Thoracic aorta (tissue), 2 donors: Measurements from ENCODE around the gene SPEG. TPM values are rescaled to one million over a fixed set of nuclear protein-coding genes. Genes with fewer than 3 reads are reported as not detected.

Experiments
- ATAC-seq: fragments of 150-250 bp; one replicate; pipeline ENCODE4 v1.8.0; 2017; ENCODE audit warnings: low read depth; ENCODE audit not compliant: insufficient number of reproducible peaks, low FRiP score
- DNase-seq: peaks from one replicate; pipeline ENCODE4 v3.0.0-alpha.2; 2020; ENCODE audit warnings: low spot score
- H3K27ac ChIP-seq, 2 donors: fragments of 200-600 bp; sonication (generic); 1 replicate in 1 of 2; 2 replicates in 1 of 2; pipeline ENCODE4 v1.5.1; 2016; ENCODE audit warnings: mild to moderate bottlenecking in 2 of 2, moderate library complexity in 2 of 2
- H3K27me3 ChIP-seq: fragments of 200-600 bp; sonication (generic); replicated peaks from 2 replicates; pipeline ENCODE4 v1.6.0; 2016; ENCODE audit warnings: mild to moderate bottlenecking; ENCODE audit not compliant: insufficient read depth
- H3K36me3 ChIP-seq: fragments of 200-600 bp; sonication (generic); one replicate; pipeline ENCODE4 v1.5.1; 2016
- H3K4me1 ChIP-seq, 2 donors: fragments of 200-600 bp; sonication (generic); 1 replicate in 1 of 2; 2 replicates in 1 of 2; pipeline versions ENCODE4 v1.5.1 to v1.6.0; 2016; ENCODE audit warnings: low read depth in 2 of 2, mild to moderate bottlenecking in 1 of 2; ENCODE audit not compliant: control insufficient read depth in 1 of 2
- H3K4me3 ChIP-seq: fragments of 200-600 bp; sonication (generic); 2 replicates; pipeline ENCODE4 v1.5.1; 2016; ENCODE audit warnings: mild to moderate bottlenecking
- H3K9me3 ChIP-seq: fragments of 200-600 bp; sonication (generic); 2 replicates; pipeline ENCODE4 v1.5.1; 2016
- CTCF ChIP-seq: fragments of 200-600 bp; sonication (generic); IDR thresholded peaks from one replicate; pipeline ENCODE4 v1.5.1; 2019; ENCODE audit warnings: antibody characterized with exemption
- total RNA-seq, 2 donors: library from RNA; depleted of rRNA; stranded (reverse); fragments of >200 nt; gene quantifications; one replicate each; pipeline versions ENCODE4 v1.1.0 to v1.2.3, GENCODE V29; 2016

The SPEG gene
- total RNA-seq, 2 donors from 2014 or later = 426 to 455 TPM

- Histone ChIP-seq H3K4me3 (no peak overlapping the region), H3K36me3 (peaks cover 94% of the 10 kb centered on the region), H3K4me1 (no peaks in the 10 kb centered on the region), H3K27me3 (no peaks in the 10 kb centered on the region), H3K9me3 (no peaks in the 10 kb centered on the region), H3K27ac (no peak overlapping the region)
- no peak for ATAC-seq
- no peak for DNase-seq
- TF ChIP-seq CTCF = no peak
These were observed 50.5 kb downstream of the SPEG start for GRCh38 chr2:219485201-219485580.

- no peaks in the 10 kb centered on the region for H3K27me3 ChIP-seq
- H3K4me1 ChIP-seq = no peaks in the 10 kb centered on the region
- ATAC-seq (no peak), DNase-seq (no peak)
- H3K36me3 ChIP-seq = peaks cover 91% of the 10 kb centered on the region
- peak overlapping the region; percentile 3 to 8 for H3K27ac ChIP-seq
- no peak overlapping the region for H3K4me3 ChIP-seq
- no peaks in the 10 kb centered on the region for H3K9me3 ChIP-seq
- TF ChIP-seq CTCF = no peak
These were observed 51.8 kb downstream of the SPEG start for GRCh38 chr2:219486380-219486959.

DNA sequence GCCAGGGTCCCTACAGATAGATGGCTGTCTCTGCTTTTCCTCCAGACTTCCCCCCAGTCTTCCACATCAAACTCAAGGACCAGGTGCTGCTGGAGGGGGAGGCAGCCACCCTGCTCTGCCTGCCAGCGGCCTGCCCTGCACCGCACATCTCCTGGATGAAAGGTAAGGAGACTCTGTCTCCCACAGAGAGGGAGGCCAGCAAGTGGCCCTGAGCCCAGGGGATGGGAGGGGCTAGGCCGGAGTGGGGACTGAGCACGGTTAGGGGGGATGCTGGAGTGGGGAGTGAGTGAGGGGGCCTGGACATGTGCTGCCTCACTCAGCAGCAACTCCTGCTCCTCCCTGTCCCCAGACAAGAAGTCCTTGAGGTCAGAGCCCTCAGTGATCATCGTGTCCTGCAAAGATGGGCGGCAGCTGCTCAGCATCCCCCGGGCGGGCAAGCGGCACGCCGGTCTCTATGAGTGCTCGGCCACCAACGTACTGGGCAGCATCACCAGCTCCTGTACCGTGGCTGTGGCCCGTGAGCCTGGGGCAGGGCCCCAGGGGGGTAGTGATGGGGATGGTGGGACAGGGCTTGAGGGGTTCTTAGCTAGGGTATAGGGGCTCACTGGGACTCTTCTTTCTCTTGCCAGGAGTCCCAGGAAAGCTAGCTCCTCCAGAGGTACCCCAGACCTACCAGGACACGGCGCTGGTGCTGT lies 53.7 kb downstream of the SPEG start:
- H3K27ac ChIP-seq = no peak overlapping the region
- no peaks in the 10 kb centered on the region for H3K9me3 ChIP-seq
- H3K4me3 ChIP-seq = no peak overlapping the region
- DNase-seq (no peak), ATAC-seq (no peak)
- TF ChIP-seq CTCF = no peak
- peaks cover 86% of the 10 kb centered on the region for H3K36me3 ChIP-seq
- H3K27me3 ChIP-seq = no peaks in the 10 kb centered on the region
- no peaks in the 10 kb centered on the region for H3K4me1 ChIP-seq

GRCh38 chr2:219488844-219489194 lies 54.2 kb downstream of the SPEG start:
- DNase-seq (no peak), ATAC-seq (no peak)
- Histone ChIP-seq H3K4me1 (no peaks in the 10 kb centered on the region), H3K36me3 (peaks cover 82% of the 10 kb centered on the region), H3K9me3 (no peaks in the 10 kb centered on the region), H3K27me3 (no peaks in the 10 kb centered on the region), H3K4me3 (no peak overlapping the region), H3K27ac (no peak overlapping the region)
- no peak for TF ChIP-seq CTCF

DNA sequence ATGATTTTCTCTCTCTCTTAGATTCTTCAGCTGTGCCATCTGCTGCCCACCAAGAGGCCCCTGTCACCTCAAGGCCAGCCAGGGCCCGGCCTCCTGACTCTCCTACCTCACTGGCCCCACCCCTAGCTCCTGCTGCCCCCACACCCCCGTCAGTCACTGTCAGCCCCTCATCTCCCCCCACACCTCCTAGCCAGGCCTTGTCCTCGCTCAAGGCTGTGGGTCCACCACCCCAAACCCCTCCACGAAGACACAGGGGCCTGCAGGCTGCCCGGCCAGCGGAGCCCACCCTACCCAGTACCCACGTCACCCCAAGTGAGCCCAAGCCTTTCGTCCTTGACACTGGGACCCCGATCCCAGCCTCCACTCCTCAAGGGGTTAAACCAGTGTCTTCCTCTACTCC lies 54.7 kb downstream of the SPEG start:
- Histone ChIP-seq H3K9me3 (no peaks in the 10 kb centered on the region), H3K4me3 (no peak overlapping the region), H3K4me1 (peaks cover 0 to 1% of the 10 kb centered on the region in 2 donors), H3K27ac (no peak overlapping the region), H3K27me3 (no peaks in the 10 kb centered on the region), H3K36me3 (peaks cover 77% of the 10 kb centered on the region)
- ATAC-seq (no peak), DNase-seq (no peak)
- TF ChIP-seq CTCF = no peak
